Measurements from ENCODE around the gene SMOC2.

DNA sequence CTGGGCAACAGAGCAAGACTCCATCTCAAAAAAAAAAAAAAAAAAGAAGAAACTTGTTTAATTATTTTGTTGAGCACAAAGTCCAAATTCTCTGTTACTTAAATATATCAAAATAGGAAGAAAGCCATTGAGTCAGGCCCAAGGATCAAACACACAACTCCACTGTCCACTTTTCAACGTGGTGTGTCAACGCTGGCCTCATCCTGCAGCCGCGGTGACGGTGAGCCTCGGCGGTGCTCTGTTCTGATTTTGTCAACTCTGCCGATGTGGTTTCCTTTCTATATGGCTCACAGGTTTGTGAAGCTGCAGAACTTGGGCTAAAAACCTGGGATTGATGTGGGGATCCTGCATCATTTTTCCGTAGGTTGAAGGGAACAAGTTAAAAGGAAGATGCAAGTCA, 3.2 kb upstream of the SMOC2 start:
- TF ChIP-seq, protein P1, sequence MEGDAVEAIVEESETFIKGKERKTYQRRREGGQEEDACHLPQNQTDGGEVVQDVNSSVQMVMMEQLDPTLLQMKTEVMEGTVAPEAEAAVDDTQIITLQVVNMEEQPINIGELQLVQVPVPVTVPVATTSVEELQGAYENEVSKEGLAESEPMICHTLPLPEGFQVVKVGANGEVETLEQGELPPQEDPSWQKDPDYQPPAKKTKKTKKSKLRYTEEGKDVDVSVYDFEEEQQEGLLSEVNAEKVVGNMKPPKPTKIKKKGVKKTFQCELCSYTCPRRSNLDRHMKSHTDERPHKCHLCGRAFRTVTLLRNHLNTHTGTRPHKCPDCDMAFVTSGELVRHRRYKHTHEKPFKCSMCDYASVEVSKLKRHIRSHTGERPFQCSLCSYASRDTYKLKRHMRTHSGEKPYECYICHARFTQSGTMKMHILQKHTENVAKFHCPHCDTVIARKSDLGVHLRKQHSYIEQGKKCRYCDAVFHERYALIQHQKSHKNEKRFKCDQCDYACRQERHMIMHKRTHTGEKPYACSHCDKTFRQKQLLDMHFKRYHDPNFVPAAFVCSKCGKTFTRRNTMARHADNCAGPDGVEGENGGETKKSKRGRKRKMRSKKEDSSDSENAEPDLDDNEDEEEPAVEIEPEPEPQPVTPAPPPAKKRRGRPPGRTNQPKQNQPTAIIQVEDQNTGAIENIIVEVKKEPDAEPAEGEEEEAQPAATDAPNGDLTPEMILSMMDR (IDR thresholded peaks at IDR 0.05) = no peak
- TF ChIP-seq POLR2A (IDR thresholded peaks at IDR 0.05) = no peak

All from Peyer's patch (tissue), 4 donors.